ENCODE data around the gene KRTAP5-2.

GRCh38 chr11:1570896-1571759, 27.0 kb downstream of the KRTAP5-2 start:
- TF ChIP-seq POLR2AphosphoS5 (IDR thresholded peaks at IDR 0.05; ENCODE audit: borderline replicate concordance, low read depth, low read length) (no peak), EZH2 (IDR thresholded peaks at IDR 0.05) (no peak)
